ENCODE data around the gene RHOC.

Gene RHOC

GRCh38 chr1:112706505-112707220, at the start of gene RHOC:
Gene RHOC (minus strand): TSS chr1:112707127. CDS start chr1:112703799, 3,328 bp downstream.
- peak; percentile 42 for DNase-seq (ENCODE audit: low read depth)
- no peak for TF ChIP-seq CTCF (IDR thresholded peaks at IDR 0.05; ENCODE audit: low read length, missing control alignments)
- H3K4me3 ChIP-seq (replicated peaks; ENCODE audit: low read depth, low read length): peak within 1 kb of the TSS; percentile 95

GRCh38 chr1:112754116-112754628, 47.2 kb upstream of the RHOC start:
- H3K4me3 ChIP-seq (replicated peaks; ENCODE audit: low read depth, low read length): no peak overlapping the region
- TF ChIP-seq CTCF (IDR thresholded peaks at IDR 0.05; ENCODE audit: low read length, missing control alignments): no peak
- DNase-seq (ENCODE audit: low read depth): no peak

DNA sequence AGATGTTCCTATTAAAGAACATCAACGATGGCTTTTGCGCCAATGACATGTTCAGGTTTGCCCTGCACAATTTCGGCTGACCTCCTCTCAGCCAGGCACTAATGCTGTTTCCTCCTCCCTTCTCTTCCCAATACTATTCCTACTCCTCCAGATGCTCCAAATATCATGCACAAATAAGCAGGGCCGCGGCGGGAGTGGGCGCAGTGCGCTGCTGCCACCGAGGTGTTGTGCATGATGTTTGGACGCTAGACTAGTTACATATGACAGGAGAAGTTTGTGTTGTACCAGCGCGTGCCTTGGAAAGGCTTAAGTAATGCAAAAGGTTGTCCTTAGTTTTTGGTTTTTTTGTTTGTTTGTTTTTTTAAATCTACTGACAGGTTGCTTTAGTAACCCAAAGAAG, 41.5 kb upstream of the RHOC start:
- no peak for TF ChIP-seq CTCF (IDR thresholded peaks at IDR 0.05; ENCODE audit: low read length, missing control alignments)
- no peak overlapping the region for H3K4me3 ChIP-seq (replicated peaks; ENCODE audit: low read depth, low read length)
- no peak for DNase-seq (ENCODE audit: low read depth)

DNA sequence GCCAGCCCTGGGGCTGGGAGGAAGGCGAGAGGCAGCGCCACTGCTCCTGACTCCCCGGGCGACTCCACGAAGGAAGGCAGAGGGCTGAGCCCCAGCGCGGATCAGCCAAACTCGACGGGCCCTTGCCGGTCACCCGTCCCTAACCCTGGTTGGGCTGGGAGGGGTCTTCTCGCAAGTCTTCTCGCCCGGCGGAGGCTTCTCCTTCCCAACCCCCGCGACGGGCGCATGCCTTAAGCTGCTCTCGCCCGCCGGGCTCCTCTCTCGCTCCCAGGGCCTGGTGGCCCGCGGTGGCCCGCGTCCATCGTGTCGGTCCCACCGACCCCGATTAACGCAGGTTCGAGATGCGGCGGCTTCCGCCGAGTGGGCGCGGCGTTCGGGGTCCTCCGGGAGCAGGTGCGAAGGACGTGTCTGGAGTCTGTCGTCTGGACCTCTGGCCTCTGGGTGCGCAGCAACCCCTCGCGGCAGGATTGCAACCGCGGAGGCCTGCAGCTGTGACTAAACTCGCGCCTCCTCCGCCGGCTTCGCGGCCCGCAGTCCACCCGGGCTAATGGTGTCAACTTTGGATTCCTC, 37.2 kb upstream of the RHOC start:
- DNase-seq (ENCODE audit: low read depth): peak; percentile 58
- peak; percentile 55 for TF ChIP-seq CTCF (IDR thresholded peaks at IDR 0.05; ENCODE audit: low read length, missing control alignments)
- H3K4me3 ChIP-seq (replicated peaks; ENCODE audit: low read depth, low read length): peak overlapping the region; percentile 29

- no peak for DNase-seq (ENCODE audit: low read depth)
- H3K4me3 ChIP-seq (replicated peaks; ENCODE audit: low read depth, low read length): peak overlapping the region; percentile 29
Observed at GRCh38 chr1:112743174-112744008, 36.5 kb upstream of the RHOC start.

GRCh38 chr1:112737573-112737972, 30.6 kb upstream of the RHOC start:
- no peak for DNase-seq (ENCODE audit: low read depth)
- TF ChIP-seq CTCF (IDR thresholded peaks at IDR 0.05; ENCODE audit: low read length, missing control alignments): no peak
- no peak overlapping the region for H3K4me3 ChIP-seq (replicated peaks; ENCODE audit: low read depth, low read length)

More at GRCh38 chr1:112743174-112744008, 36.5 kb upstream of the RHOC start:
- TF ChIP-seq CTCF (IDR thresholded peaks at IDR 0.05; ENCODE audit: low read length, missing control alignments): no peak

Measured in fibroblast of pulmonary artery (primary cell).